Measurements from ENCODE around the gene IPMK. TPM values are rescaled to one million over a fixed set of nuclear protein-coding genes. Genes with fewer than 3 reads are reported as not detected.
"Not testable (repeated sequence)": the region's sequence is repeated elsewhere in the genome, so short reads cannot be mapped to it uniquely, and the experiment has no call there.

The IPMK gene
- total RNA-seq, 1 donor from 2014 or later, result 11.1 TPM

- peak; percentile 86 for DNase-seq (ENCODE audit: low read depth)
Measured at GRCh38 chr10:58266826-58267712, 625 bp downstream of the IPMK start.

- peak; percentile 71 for DNase-seq (ENCODE audit: low read depth)
Measured at GRCh38 chr10:58266003-58266825, 1.5 kb downstream of the IPMK start.

GRCh38 chr10:58265249-58265648, 2.4 kb downstream of the IPMK start:
- no peak for DNase-seq (ENCODE audit: low read depth)

DNA sequence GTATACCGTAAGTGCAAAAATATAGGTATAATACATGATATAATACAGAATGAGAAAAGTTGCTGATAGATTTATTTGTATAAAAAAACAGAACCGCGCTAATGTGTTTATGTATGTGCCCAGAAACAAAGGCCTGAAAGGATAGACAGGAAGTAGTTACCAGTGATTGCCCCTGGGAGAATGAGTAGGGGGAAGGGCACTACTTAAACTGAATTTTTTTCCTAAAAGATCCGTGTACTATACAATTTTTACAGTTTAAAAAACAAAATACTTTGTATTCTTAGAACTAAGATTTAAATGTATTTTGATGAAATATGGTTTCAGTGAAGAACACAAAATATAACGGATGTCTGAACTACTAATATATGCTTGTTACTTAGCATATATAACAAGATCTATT, 2.9 kb downstream of the IPMK start:
- DNase-seq (ENCODE audit: low read depth), result no peak

DNA sequence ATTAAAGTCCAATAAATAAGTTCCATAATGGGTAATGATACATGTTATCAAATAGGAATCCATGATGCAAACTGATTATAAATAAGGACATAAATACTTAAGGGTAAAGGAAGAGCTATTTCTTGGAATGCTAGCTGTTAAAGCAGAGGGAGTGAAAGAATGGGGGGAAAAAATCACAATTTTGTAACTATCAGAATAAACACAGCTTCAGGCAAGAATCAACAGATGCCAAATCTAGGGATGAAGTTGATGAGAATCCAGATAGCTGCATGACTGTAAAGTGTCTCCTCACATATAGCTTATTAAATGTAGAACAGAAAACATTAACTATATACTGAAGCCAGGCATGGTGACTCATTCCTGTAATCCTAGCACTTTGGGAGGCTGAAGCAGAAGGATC, 4.9 kb downstream of the IPMK start:
- no peak for DNase-seq (ENCODE audit: low read depth)

DNA sequence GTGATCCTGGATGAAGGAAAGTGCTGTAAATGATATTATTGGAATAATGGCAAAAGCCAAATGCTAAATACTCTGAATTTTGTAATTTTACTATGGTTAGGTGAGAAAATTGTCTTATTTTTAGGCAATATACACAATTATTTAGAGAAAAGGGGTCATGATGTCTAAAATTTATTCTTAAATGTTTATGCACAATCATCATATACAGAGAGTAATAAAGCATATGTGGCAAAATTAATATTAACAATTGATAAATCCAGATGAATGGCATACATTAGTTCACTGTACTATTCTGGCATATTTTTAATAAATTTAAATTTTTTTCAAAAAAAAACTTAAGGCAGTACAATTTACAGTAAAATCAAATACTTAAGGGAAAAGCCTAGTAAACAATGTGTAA, 7.4 kb downstream of the IPMK start:
- no peak for DNase-seq (ENCODE audit: low read depth)

- DNase-seq (ENCODE audit: low read depth), result no peak
Measured at GRCh38 chr10:58258977-58259692, 8.6 kb downstream of the IPMK start.

DNA sequence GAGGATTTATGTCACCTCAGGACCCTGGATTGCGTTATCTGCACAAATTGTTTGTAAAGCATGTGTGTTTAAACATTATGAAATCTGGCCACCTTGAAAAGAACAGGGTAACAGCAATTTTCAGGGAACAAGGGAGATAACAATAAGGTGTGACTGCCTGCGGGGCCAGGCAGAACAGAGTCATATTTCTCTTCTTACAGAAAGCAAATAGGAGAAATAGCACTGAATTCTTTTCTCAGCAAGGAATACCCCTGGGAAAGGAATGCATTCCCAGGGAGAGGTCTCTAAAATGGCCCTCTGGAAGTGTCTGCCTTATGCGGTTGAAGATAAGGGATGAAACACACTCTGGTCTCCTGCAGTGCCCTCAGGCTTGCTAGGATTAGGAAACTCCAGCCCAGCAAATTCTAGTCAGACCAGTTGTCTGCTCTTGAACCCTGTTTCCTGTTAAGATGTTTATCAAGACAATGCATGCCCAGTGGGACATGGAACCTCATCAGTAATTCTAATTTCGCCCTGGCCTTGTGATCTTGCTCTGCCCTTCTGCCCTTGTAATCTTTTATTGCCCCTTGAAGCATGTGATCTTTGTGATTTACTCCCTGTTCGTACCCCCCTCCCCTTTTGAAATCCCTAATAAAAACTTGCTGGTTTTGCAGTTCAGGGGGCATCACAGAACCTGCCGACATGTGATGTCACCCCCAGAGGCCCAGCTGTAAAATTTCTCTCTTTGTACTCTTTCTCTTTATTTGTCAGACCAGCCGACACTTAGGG, 11.5 kb downstream of the IPMK start:
- not testable (repeated sequence) for DNase-seq (ENCODE audit: low read depth)

DNA sequence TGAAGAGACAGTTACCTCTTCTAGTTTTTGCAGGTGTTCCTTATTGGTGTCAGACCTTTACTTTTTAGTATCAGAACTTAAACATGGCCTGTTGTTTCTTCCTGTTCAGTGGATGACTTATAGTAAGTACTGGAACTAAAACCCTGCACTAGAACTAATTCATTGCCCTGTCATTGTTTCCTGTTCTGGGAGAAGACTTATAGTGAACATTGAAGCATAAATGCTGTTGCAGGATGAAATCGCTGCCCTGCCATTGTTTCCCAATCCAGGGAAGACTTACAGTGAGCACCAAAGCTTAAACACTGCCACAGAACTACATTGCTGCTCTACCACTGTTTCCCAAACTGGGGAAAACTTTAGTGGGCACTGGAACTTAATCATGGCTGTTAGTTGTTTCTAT, 13.1 kb downstream of the IPMK start:
- DNase-seq (ENCODE audit: low read depth), result no peak

- no peak for DNase-seq (ENCODE audit: low read depth)
Measured at GRCh38 chr10:58253184-58253583, 14.5 kb downstream of the IPMK start.

GRCh38 chr10:58244666-58245065, 23.0 kb downstream of the IPMK start:
- DNase-seq (ENCODE audit: low read depth), result not testable (repeated sequence)

DNA sequence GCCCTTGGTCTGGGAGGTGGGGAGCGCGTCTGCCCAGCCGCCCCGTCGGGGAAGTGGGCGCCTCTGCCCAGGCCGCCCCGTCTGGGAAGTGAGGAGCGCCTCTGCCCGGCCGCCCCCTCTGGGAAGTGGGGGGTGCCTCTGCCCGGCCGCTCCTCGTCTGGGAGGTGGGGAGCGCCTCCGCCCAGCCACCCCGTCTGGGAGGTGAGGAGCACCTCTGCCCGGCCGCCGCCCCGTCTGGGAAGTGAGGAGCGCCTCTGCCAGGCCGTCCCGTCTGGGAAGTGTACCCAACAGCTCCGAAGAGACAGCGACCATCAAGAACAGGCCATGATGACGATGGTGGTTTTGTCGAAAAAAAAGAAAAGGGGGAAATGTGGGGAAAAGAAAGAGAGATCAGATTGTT, 23.5 kb downstream of the IPMK start:
- DNase-seq (ENCODE audit: low read depth), result not testable (repeated sequence)

GRCh38 chr10:58243801-58244200, 23.9 kb downstream of the IPMK start:
- DNase-seq (ENCODE audit: low read depth), result not testable (repeated sequence)

DNA sequence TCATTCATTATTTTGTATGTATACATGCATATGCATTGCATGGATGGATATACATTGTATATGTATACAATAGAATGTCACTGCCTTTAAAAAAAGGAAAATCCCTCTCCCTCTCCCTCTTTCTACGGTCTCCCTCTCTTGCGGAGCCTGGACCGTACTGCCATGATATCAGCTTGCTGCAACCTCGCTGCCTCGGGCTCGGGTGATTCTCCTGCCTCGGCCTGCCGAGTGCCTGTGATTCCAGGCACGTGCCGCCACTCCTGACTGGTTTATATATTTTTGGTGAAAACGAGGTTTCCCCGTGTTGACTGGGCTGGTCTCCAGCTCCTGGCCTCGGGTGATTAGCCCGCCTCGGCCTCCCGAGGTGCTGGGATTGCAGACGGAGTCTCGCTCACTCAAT, 24.4 kb downstream of the IPMK start:
- no peak for DNase-seq (ENCODE audit: low read depth)

GRCh38 chr10:58241346-58241745, 26.3 kb downstream of the IPMK start:
- no peak for DNase-seq (ENCODE audit: low read depth)

- peak; percentile 38 for DNase-seq (ENCODE audit: low read depth)
Measured at GRCh38 chr10:58240531-58240930, 27.2 kb downstream of the IPMK start.

DNA sequence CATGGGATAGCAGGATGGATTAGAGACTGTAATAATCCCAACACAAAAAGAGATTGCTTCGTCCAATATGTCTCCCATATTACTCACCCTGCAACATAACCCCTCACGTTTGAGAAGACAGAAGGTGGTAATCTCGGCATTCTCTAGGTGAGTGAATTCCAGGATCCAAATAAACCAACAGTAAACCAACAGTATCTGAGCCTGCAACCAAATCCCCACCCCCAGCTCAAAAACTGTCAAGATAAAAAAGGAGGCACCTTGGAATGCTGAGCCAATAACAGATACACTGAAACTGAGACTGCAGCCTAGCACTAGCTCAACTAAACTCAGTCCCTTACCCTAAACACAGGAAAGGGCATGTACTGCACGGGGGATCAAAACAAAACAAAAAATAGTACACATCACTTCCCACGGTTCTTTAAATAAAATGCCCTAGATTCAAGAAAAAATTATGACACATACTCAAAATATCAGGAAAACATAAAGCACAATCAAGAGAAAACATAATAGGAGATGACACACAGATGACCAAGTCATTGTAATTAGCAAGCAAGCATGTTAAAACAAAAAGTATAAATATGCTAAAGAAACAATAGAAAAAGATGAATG, 28.0 kb downstream of the IPMK start:
- DNase-seq (ENCODE audit: low read depth), result no peak

GRCh38 chr10:58237014-58237834, 30.5 kb downstream of the IPMK start:
- DNase-seq (ENCODE audit: low read depth), result peak; percentile 99

GRCh38 chr10:58229856-58230255, 37.8 kb downstream of the IPMK start:
- not testable (repeated sequence) for DNase-seq (ENCODE audit: low read depth)

GRCh38 chr10:58225654-58226053, 42.0 kb downstream of the IPMK start:
- no peak for DNase-seq (ENCODE audit: low read depth)
